B cell (primary cell): ENCODE results near the gene ZNF148.

Experiments used
- CTCF ChIP-seq: fragments of 200-600 bp; IDR thresholded peaks from one replicate; pipeline ENCODE4 v1.8.0; 2022; ENCODE audit warnings: antibody characterized with exemption, mild to moderate bottlenecking
- EZH2 ChIP-seq: IDR thresholded peaks from 2 replicates; pipeline ENCODE4 v1.6.1; 2012; ENCODE audit warnings: borderline replicate concordance, low read depth, mild to moderate bottlenecking, moderate library complexity, low read length; ENCODE audit not compliant: insufficient read depth, poor library complexity, severe bottlenecking

- no peak for TF ChIP-seq CTCF
- TF ChIP-seq EZH2: no peak
Measured at GRCh38 chr3:125316246-125316645, 58.9 kb downstream of the ZNF148 start.
